NCI-H1092 treated with DMSO at 0.1 percent for 48 hours (cell line): Measurements from ENCODE around the gene LIMD2.

Experiments
- DNase-seq: peaks from one replicate; lab custom pipeline; 2025; lab: John Stamatoyannopoulos, UW

Gene LIMD2

DNA sequence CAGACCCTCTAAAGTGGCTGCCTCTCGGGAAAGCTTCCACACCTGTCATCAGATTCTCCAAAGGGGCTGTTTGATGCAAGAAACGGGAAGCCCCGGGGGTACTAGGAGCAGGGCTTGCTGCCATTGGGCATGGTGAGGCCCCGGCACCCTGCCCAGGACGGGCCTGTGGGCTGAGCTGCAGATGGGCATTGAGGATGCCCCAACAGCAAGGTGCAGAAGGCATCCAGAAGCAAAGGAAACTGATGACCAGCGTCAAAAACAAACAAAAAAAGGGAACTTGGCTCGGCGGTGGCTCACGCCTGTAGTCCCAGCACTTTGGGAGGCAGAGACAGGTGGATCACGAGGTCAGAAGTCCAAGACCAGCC, 1.5 kb upstream of the LIMD2 start:
- DNase-seq = no peak

- peak; percentile 66 for DNase-seq
These were observed 867 bp upstream of the LIMD2 start for GRCh38 chr17:63700528-63701455.

- peak; percentile 31 for DNase-seq
These were observed 863 bp downstream of the LIMD2 start for GRCh38 chr17:63698886-63699637.

- DNase-seq = no peak
These were observed 1.5 kb downstream of the LIMD2 start for GRCh38 chr17:63698381-63698885.

- DNase-seq = no peak
These were observed 2.3 kb downstream of the LIMD2 start for GRCh38 chr17:63697341-63698286.

GRCh38 chr17:63696381-63696961, 3.5 kb downstream of the LIMD2 start:
- no peak for DNase-seq

DNA sequence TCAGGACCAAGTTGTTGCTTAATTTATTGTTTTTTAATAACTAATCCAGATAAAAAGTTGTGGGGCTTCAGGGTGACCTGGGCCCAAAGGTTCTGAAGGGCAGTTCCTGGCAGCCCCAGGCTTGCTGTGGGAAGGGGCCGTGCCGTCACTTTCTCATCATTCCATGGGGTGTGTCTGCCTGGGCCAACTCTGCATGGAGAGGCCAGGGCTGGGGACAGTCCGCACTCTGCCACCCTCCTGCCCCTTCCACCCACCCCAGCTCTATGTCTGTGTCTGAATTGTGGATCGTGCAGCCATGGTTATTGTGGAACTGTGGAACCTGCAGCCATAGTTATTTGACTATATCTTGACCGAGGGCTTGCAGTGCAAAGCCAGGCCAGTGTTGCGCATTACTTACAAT, 4.0 kb downstream of the LIMD2 start:
- DNase-seq = no peak

- no peak for DNase-seq
These were observed 4.8 kb downstream of the LIMD2 start for GRCh38 chr17:63694950-63695773.

GRCh38 chr17:63694229-63694949, 5.5 kb downstream of the LIMD2 start:
- no peak for DNase-seq

GRCh38 chr17:63693411-63694113, 6.4 kb downstream of the LIMD2 start:
- DNase-seq = no peak

DNA sequence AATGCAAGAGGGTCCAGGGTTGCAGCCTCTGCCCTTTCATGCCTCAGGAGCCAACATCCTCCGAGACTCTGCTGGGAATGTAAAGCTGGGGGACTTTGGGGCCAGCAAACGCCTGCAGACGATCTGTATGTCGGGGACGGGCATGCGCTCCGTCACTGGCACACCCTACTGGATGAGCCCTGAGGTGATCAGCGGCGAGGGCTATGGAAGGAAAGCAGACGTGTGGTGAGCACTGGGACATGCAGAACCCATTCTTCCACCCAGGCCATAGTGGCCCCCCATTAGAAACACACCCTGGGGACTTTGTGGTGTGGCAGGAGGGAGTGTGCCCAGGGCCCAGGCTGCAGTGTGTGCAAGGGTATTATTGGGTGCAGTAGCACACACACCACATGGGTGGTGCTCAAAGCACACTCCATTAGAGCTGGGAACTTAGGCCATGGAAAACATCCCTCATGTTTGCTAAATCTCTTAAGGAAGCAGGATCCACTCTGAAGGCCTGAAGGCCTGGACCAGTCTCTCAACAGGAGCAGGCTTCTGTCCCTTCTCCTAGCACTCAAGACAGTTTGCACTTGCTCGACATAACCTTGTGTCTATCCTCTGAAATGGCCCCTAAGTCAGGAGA, 7.6 kb downstream of the LIMD2 start:
- DNase-seq = no peak

DNA sequence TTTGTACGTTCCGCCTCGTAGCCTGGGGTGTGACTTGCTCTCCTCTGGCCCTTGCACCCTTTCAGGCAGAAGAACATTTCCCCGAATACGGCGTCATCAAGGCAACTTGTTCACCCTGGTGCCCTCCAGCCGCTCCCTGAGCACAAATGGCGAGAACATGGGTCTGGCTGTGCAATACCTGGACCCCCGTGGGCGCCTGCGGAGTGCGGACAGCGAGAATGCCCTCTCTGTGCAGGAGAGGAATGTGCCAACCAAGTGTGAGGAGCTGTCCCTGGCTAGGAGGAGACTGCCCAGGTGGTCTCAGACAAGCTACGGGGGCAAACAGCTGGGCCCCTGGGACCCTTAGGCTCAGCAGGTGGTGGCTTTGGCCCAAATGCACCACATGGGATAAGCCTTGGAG, 10.4 kb downstream of the LIMD2 start:
- DNase-seq = no peak

- DNase-seq = no peak
These were observed 11.4 kb downstream of the LIMD2 start for GRCh38 chr17:63688396-63689020.

DNA sequence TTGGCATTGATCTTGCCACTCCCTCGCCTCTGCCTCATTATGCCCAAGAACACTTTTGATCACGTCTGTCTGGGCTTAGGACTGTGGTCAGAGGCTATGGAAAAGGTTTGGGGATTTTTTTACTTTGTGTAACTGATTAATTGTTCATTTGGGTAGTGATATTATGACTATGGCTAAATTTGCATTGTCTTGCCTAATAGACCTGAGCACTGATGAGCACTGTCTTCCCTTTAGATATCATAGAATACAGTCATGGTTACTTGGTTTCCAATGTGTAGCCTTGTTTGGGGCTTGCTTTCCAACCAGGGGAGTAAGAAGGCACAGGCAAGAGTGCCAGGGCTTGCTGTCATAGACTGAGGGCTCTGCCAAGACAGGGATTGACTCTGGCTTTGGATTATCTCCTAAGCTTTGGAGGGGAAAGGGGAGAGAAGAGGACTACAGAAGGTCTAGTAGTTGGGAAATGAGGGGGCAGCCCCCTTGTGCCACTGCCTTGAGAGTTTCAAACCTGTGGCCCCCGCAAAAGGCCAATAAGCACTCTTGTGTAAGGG, 13.7 kb downstream of the LIMD2 start:
- no peak for DNase-seq

DNA sequence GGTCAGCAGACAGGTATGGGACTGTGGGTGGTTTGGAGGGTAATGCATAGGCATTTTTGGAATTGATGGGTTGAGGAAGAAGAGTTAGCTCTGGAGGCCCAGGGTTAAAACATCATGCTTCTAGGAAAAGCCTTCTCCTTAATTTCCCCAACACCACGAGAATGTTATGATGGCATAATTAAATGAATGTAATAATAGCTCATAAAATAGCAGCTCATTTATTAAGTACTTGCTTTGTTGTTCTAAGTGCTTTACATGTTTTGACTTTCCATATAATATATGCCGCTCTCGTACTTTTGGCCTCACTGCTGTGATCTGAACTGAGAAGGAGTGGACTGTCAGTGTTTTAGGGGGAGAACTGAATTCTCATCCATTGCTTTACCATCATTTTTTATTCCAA, 14.3 kb downstream of the LIMD2 start:
- no peak for DNase-seq

DNA sequence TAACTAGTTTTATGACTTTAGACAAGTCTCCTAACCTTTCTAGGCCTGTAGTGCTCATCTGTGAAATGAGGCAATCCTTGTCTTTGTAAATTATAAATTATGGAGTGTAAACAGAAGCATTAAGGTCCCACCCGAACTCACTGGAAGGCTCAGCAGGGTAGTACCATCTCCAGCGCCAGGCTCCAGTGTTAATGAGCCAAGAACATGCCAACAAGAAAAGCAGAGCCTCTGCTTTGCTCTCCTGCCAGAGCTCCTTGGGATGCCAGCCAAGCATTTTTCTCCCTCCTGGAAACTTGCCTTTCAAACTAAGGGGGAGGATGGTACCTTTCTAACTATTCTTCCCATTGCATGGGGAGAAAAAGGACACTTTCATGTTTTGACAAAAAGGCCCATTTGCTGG, 14.9 kb downstream of the LIMD2 start:
- no peak for DNase-seq

DNA sequence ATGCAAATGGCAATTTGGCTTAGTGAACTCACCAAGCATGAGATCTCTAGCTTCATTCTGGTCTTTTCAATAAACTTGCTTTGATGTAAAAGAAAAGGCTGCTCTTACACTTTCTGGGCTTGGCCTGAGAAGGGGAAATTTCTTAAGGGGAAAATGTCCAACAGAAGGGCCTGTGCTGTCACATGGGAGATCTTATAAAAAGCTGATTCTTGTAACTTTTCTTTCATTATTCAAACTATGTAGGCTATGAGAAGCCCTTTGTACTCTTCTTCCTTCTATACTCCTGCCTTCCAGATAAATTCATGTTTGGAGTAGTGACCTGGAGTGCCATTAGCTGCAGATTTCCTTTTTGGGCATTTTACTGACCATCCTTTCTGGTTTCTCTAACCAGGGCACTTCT, 16.9 kb downstream of the LIMD2 start:
- no peak for DNase-seq

- no peak for DNase-seq
These were observed 17.5 kb downstream of the LIMD2 start for GRCh38 chr17:63682441-63682840.
